Epithelial cell of esophagus (primary cell): Measurements from ENCODE around the gene DGAT2.

Experiments used
- DNase-seq: peaks from one replicate; pipeline ENCODE4 v3.0.0; 2010; ENCODE audit warnings: low read depth
- H3K4me3 ChIP-seq: 2 replicates; pipeline ENCODE4 v1.5.1; 2011; ENCODE audit warnings: mild to moderate bottlenecking, low read length, control low read depth
- TF ChIP-seq, protein P1 (sequence below): IDR thresholded peaks from 2 replicates; pipeline ENCODE4 v1.5.1; 2011; ENCODE audit warnings: low read depth, mild to moderate bottlenecking, low read length, control low read depth, inconsistent platforms; ENCODE audit not compliant: insufficient read depth; ENCODE audit errors: missing control alignments

Gene DGAT2

DNA sequence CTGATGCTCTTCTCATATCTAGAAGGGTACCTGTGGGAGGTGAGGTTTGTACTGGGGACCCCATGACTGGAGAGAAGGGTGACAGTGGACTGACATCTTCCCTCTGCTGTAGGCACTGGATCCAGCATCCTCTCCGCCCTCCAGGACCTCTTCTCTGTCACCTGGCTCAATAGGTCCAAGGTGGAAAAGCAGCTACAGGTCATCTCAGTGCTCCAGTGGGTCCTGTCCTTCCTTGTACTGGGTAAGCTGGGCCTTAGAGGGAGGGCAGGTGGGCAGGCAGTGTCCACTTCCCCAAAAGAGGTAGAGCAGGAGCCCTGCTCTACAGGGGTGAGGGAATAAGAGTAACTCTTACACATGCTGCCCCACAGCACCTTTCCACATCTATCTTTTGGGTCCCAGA lies 15.9 kb downstream of the DGAT2 start:
- H3K4me3 ChIP-seq, result no peak overlapping the region
- DNase-seq, result no peak
- TF ChIP-seq, protein P1, sequence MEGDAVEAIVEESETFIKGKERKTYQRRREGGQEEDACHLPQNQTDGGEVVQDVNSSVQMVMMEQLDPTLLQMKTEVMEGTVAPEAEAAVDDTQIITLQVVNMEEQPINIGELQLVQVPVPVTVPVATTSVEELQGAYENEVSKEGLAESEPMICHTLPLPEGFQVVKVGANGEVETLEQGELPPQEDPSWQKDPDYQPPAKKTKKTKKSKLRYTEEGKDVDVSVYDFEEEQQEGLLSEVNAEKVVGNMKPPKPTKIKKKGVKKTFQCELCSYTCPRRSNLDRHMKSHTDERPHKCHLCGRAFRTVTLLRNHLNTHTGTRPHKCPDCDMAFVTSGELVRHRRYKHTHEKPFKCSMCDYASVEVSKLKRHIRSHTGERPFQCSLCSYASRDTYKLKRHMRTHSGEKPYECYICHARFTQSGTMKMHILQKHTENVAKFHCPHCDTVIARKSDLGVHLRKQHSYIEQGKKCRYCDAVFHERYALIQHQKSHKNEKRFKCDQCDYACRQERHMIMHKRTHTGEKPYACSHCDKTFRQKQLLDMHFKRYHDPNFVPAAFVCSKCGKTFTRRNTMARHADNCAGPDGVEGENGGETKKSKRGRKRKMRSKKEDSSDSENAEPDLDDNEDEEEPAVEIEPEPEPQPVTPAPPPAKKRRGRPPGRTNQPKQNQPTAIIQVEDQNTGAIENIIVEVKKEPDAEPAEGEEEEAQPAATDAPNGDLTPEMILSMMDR, result no peak

DNA sequence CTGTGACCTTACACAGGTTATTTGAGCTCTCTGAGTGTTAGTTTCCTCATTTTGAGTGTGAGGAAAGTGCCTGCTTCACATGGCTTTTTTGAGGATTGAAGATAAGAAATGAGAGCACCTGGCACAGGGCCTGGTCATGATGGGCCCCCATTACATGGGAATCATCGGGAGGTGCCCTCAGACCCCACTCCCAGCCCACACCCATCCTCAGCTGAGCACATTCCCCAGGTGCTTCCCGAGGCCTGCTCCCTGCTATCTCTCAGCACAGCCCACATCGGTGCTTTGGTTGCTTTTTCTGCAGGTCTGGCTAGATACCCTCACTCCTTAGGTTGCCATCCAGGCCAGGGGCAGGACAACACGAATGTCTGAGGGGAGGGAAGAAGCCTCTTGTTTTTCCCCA lies 16.6 kb downstream of the DGAT2 start:
- H3K4me3 ChIP-seq, result no peak overlapping the region
- TF ChIP-seq, protein P1, result no peak
- no peak for DNase-seq

DNA sequence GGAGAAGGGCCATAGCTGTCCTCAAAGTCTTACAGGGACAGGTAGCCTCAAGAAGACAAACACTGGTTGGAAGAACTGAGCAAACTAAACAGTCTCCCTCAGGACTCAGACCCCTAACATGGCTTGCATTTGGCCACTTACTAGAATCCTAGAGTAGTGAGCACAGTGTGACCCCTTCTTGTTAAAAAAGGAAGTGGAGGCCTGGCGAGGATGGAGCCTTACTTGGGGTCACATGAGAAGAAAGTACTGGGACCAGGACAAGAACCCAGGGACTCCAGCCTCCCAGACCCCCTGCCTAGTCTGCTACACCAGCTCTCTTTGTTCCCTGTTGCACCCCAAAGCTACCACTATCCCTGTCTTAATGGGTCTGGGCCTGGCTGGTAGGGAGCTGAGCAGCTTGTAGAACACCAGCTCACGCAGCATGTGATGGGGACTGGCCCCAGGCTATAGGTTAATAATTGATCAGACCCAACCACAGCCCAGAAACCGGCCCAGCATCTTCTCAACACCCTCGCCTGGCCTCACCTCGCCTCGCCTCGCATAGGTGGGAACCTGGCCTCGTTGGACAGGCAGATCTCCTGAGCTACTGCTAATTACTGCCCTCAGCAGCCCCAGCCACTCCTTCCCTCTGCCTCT lies 17.6 kb downstream of the DGAT2 start:
- no peak overlapping the region for H3K4me3 ChIP-seq
- DNase-seq, result no peak
- TF ChIP-seq, protein P1, result no peak

DNA sequence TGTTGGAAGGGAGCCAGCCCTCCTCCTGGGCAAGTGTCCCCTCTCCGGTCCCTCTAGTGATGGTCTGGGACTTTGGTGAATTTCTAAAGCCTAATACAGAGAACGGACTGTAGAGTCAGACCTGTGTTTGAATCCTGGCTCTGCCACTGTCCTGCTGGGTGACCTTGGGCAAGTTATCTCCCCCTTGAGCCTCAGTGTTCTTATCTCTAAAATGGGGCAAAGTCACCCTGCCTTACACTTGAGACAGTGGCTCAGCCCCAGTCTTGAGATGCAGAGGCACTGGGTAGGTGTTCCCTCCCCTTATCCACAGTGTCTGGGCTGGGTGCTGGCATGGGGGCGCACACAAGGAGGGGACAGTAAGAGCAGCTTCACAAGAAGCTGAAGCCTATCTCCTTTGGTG lies 20.9 kb downstream of the DGAT2 start:
- TF ChIP-seq, protein P1, result no peak
- DNase-seq, result no peak
- no peak overlapping the region for H3K4me3 ChIP-seq

DNA sequence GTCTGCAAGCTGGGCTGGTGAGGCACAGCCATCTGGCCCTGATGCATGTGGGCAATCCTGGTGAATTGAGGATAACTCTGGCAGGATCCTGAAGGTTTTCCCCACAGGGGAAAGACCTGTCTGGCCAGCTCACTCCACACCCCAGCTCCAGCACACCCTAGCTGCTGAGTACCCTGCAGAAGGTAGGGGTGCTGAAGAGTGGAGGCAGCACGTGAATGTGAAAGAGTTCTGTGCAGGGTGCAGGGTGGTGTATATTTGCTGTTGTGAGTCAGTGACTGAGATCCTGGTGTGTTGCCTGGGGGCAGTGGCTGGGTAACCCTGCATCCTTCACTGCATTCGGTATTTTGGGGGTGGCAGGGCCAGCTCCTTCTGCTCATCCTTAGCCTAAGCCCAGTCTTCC lies 22.4 kb downstream of the DGAT2 start:
- DNase-seq, result peak; percentile 83
- H3K4me3 ChIP-seq, result no peak overlapping the region
- TF ChIP-seq, protein P1, result peak; percentile 30

DNA sequence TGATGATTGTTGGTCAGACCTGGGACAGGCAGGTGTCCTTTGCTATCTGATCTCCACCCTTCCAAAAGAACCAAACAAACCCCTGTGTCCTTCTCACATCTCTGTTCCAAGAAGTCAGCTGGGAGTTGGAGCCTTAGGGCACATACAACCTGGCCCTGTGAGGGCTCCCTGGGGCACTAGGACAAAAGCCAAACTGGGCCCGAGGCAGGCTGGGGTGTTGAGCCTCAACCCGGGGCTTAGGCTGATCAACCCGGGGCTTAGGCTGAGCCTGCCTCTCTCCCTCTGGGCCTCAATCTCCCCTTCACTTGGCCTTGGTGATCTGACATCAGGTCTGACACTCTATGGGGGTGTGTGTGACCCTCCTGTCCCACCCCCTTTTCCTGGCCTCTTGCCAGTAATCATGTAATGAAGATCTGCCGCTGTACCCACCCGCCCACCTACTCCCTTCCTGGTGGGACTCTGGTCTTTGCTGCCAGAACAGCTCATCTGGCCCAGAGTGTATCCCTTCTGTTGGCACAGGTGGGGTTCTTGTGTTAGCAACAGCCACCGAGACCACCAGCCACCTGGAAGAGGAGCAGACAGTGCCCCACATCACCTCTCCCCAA lies 23.7 kb downstream of the DGAT2 start:
- H3K4me3 ChIP-seq, result no peak overlapping the region
- TF ChIP-seq, protein P1, result no peak
- no peak for DNase-seq

DNA sequence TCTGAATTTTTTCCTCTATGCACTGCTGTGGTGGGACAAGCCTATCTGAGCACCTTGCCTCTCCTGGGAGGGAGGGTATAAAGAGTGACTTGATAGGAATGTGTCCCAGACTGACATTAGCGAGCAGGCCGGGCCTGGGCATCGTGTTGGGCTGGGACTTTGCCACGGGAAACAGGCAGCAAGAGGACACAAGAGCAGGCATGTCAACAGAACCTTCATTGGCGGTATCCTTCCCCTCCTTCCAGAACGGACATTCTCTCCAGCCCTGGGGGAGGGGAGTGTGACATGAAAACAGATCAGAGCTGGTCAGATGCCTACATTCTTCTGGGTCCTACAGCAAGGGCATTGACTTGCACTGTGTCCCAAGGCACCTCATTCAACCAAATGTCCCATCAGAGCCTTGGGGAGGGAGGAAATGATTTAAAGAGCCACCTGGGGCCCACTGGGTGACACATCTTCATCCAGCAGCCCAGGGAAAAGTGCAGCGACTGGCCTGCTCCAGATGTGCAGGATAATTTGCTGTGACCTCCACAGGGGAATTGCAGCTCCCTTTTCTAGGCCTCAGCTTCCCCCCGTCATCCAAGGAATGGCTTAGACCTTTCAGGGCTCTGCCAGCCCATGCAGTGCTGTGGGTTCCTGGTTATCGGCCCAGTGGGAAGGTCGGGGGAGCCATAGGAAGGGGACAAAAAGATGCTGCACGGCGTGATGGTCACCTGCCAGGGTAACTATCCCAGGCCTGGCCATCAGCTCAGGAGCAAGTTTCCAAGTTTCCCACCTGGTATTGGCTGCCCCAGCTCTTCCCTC lies 24.6 kb downstream of the DGAT2 start:
- DNase-seq, result no peak
- no peak overlapping the region for H3K4me3 ChIP-seq
- TF ChIP-seq, protein P1, result no peak
